ENCODE results near the gene OR10D3.
"Not testable (repeated sequence)": the region's sequence is repeated elsewhere in the genome, so short reads cannot be mapped to it uniquely, and the experiment has no call there.

OR10D3 gene

DNA sequence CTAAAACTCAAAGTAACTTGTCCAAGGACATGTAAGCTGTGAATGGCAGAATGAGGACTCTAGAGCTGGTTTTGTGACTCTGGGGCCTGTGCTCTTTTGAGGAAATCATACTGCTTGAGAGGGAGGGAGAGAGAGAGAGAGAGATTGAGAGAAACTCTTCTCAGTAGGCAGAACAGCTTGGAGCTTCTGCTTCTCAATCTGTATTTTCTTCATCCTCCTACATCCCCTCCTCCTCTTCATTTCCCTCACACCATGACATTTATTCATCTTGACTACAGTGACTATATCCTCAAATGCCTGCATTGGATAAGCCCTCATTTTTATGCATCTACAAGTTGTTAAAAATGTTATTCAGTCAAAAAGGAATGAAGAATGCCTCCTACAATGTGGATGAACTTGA lies 23.7 kb upstream of the OR10D3 start:
- TF ChIP-seq, protein P1, sequence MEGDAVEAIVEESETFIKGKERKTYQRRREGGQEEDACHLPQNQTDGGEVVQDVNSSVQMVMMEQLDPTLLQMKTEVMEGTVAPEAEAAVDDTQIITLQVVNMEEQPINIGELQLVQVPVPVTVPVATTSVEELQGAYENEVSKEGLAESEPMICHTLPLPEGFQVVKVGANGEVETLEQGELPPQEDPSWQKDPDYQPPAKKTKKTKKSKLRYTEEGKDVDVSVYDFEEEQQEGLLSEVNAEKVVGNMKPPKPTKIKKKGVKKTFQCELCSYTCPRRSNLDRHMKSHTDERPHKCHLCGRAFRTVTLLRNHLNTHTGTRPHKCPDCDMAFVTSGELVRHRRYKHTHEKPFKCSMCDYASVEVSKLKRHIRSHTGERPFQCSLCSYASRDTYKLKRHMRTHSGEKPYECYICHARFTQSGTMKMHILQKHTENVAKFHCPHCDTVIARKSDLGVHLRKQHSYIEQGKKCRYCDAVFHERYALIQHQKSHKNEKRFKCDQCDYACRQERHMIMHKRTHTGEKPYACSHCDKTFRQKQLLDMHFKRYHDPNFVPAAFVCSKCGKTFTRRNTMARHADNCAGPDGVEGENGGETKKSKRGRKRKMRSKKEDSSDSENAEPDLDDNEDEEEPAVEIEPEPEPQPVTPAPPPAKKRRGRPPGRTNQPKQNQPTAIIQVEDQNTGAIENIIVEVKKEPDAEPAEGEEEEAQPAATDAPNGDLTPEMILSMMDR (IDR thresholded peaks at IDR 0.05; ENCODE audit: low read depth, low read length, missing control alignments) = no peak
- no peak for DNase-seq (ENCODE audit: low read depth)
- in situ Hi-C loops (cut with HindIII; ENCODE audit: low sequenced_read_pairs) = no loop called here
- H3K4me3 ChIP-seq (ENCODE audit: low read depth, low read length) = no peak overlapping the region

DNA sequence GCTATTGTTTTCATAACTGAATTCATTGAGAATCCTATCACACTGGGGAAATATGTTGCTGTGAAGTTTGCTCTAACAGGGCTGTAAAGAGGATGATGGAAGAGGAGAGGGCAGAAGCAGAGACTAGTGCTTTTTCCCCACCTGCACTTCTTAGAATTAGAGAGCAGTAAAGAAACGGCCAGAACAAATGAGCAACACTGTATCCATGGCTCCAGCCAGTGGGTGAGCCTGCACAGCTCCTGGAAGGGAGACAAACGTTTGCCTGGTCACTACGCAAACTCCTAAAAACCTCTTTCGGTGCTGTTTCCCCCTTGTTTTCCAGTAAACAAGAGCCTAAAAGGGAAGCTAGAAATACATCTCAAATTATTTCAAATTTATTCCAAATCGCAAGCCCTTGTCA lies 22.2 kb upstream of the OR10D3 start:
- no peak overlapping the region for H3K4me3 ChIP-seq (ENCODE audit: low read depth, low read length)
- TF ChIP-seq, protein P1 (IDR thresholded peaks at IDR 0.05; ENCODE audit: low read depth, low read length, missing control alignments) = no peak
- DNase-seq (ENCODE audit: low read depth) = no peak
- in situ Hi-C loops (cut with HindIII; ENCODE audit: low sequenced_read_pairs) = no loop called here

DNA sequence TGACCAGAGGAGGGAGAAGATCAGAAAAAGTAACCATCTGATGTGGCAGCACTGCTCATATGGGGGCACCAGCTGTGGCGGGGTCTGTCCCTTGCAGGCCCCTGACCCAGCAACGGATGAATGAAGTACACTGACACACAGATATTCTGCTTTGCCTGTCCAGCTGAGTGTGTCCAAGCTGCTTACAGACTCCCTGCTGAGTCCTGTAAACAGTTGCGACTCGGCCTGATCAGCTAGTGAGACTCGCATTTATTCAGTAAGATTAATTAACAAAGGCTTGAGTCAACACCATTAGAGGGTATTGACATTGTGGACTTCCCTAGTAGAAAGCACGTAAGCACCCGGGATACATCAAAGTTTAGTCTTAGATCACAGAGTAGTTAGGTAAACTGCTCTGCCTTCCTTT lies 15.3 kb upstream of the OR10D3 start:
- in situ Hi-C loops (cut with HindIII; ENCODE audit: low sequenced_read_pairs) = no loop called here
- no peak overlapping the region for H3K4me3 ChIP-seq (ENCODE audit: low read depth, low read length)
- no peak for DNase-seq (ENCODE audit: low read depth)
- TF ChIP-seq, protein P1 (IDR thresholded peaks at IDR 0.05; ENCODE audit: low read depth, low read length, missing control alignments) = no peak

- TF ChIP-seq, protein P1 (IDR thresholded peaks at IDR 0.05; ENCODE audit: low read depth, low read length, missing control alignments) = no peak
- DNase-seq (ENCODE audit: low read depth) = no peak
- in situ Hi-C loops (cut with HindIII; ENCODE audit: low sequenced_read_pairs) = no loop called here
- H3K4me3 ChIP-seq (ENCODE audit: low read depth, low read length) = no peak overlapping the region
Observed at GRCh38 chr11:124168796-124169195, 14.3 kb upstream of the OR10D3 start.

DNA sequence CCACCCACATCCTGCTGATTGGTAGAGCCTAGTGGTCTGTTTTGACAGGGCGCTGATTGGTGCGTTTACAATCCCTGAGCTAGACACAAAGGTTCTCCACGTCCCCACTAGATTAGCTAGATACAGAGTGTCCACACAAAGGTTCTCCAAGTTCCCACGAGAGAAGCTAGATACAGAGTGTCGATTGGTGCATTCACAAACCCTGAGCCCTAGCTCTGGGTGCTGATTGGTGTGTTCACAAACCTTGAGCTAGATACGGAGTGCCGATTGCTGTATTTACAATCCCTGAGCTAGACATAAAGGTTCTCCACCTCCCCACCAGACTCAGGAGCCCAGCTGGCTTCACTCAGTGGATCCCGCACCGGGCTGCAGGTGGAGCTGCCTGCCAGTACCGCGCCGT lies 12.8 kb upstream of the OR10D3 start:
- in situ Hi-C loops (cut with HindIII; ENCODE audit: low sequenced_read_pairs); DNase-seq (ENCODE audit: low read depth); H3K4me3 ChIP-seq (ENCODE audit: low read depth, low read length): not testable (repeated sequence)

- no peak for DNase-seq (ENCODE audit: low read depth)
- TF ChIP-seq, protein P1 (IDR thresholded peaks at IDR 0.05; ENCODE audit: low read depth, low read length, missing control alignments) = no peak
- H3K4me3 ChIP-seq (ENCODE audit: low read depth, low read length) = no peak overlapping the region
- in situ Hi-C loops (cut with HindIII; ENCODE audit: low sequenced_read_pairs) = no loop called here
Observed at GRCh38 chr11:124170801-124171586, 12.2 kb upstream of the OR10D3 start.

DNA sequence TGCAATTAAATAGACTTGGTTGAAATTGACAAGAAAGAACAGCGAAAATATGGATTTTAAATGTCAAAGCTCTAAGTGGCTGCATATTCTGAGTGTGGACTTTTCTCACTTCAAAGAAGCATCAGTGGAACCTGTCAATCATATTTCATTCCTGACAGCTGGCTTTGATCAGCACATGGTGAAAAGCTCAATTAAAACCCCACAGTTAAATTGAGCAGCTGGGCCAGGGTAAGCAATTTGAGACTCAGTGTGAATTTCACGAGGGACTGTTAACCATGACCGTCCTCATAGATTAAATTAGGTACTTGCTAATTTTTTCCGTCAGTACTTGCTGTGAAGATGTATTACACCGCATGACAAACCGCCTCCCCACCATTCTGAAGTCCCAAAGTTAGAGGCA lies 11.0 kb upstream of the OR10D3 start:
- no peak overlapping the region for H3K4me3 ChIP-seq (ENCODE audit: low read depth, low read length)
- in situ Hi-C loops (cut with HindIII; ENCODE audit: low sequenced_read_pairs) = no loop called here
- TF ChIP-seq, protein P1 (IDR thresholded peaks at IDR 0.05; ENCODE audit: low read depth, low read length, missing control alignments) = no peak
- DNase-seq (ENCODE audit: low read depth) = no peak
